T-helper 17 cell (primary cell): ENCODE data around the gene CCDC33. TPM values are rescaled to one million over a fixed set of nuclear protein-coding genes. Genes with fewer than 3 reads are reported as not detected.

ENCODE experiments used
- ATAC-seq: fragments of 150-1000 bp; cut with Tn5 transposase; 2 replicates; pipeline ENCODE4 v1.10.0; 2021; ENCODE audit warnings: mild to moderate bottlenecking, moderate library complexity
- DNase-seq, 3 donors: peaks; one replicate each; pipeline versions ENCODE4 v3.0.0 to v3.0.0-alpha.2; 2020 to 2021
- H3K9me3 ChIP-seq: one replicate; pipeline ENCODE4 v1.7.0; 2013; ENCODE audit warnings: low read length, mild to moderate bottlenecking; ENCODE audit not compliant: control insufficient read depth, poor library complexity, severe bottlenecking
- H3K27ac Mint-ChIP-seq: one replicate; pipeline ENCODE4 v1.8.0; 2022; ENCODE audit warnings: mild to moderate bottlenecking, moderate library complexity, mixed read lengths
- H3K27me3 Mint-ChIP-seq: one replicate; pipeline ENCODE4 v1.8.0; 2022; ENCODE audit warnings: mixed read lengths
- H3K36me3 Mint-ChIP-seq: one replicate; pipeline ENCODE4 v1.8.0; 2022; ENCODE audit warnings: low read depth, mixed read lengths
- H3K4me1 Mint-ChIP-seq: one replicate; pipeline ENCODE4 v1.8.0; 2022; ENCODE audit warnings: mild to moderate bottlenecking, mixed read lengths
- H3K4me3 Mint-ChIP-seq: one replicate; pipeline ENCODE4 v1.8.0; 2022; ENCODE audit warnings: mild to moderate bottlenecking, moderate library complexity, mixed read lengths
- total RNA-seq, 4 donors: library from RNA in 2 of 4; stranded (reverse) in 2 of 4; gene quantifications; one replicate each; pipeline ENCODE4 v1.2.3 and lab custom pipeline; 2022 to 2026

CCDC33 gene
- total RNA-seq, 2 donors from 2014 or later, result not detected

DNA sequence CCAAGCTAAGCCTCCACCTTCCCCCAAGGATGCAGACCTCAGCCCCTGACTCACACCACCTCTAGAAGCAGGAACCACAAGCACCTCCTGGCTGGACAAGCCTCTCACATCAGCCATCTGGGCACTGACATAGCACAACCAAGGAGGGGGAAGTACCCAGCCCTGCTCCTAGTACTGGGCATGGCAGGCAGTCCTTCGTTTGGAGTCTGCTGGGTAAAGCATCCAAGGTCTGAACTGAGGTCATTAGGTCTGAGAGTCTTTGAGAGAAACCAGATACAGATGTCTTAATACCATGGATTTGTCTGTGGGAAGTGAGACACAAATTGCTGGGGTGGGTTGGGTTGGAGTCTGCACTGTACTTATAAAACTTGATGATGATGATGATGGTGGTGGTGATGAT is 61.8 kb downstream of the CCDC33 start:
- Mint-ChIP-seq H3K27me3 (peaks cover 59% of the 10 kb centered on the region), H3K4me1 (peaks cover 3% of the 10 kb centered on the region), H3K27ac (no peak overlapping the region), H3K4me3 (no peak overlapping the region), H3K36me3 (peaks cover 2% of the 10 kb centered on the region)
- DNase-seq, result no peak
- H3K9me3 ChIP-seq, result no peaks in the 10 kb centered on the region
- no peak for ATAC-seq

DNA sequence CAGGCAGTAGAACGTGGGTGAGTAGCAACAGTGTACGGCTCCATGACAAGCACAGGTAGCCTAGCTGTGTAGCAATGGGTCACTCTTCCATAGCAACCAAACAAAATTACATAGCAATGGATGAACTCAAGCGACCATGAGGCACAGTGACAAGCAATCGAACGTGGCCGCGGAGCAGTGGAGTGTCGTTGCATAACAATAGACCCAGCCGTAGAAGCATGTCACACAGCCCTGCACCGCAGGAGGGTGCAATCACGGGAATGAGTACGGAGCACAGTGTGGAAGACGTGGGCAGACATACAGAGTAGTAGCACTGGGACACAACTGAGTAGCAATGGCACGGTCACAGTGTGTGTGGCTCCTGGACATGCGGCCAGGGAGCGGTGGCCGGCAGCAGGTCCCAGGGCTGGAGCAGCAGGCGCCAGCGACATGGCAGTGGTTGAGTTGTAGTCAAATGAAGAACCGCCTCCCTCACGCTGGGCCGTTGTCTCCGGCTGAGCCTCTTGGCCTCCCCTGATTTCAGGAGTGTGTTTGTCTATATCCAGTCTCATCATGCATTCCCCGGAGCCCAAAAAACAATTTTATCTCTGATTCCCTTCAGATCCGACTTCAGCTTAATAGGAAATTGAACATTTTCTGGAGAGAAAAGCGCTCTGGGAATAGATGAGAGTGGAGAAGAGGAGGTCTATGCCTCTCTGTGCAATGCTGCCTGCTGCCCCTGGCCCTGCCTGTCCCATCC is 64.1 kb downstream of the CCDC33 start:
- H3K27me3 Mint-ChIP-seq, result peaks cover 74% of the 10 kb centered on the region
- ATAC-seq (no peak), DNase-seq (no peak)

DNA sequence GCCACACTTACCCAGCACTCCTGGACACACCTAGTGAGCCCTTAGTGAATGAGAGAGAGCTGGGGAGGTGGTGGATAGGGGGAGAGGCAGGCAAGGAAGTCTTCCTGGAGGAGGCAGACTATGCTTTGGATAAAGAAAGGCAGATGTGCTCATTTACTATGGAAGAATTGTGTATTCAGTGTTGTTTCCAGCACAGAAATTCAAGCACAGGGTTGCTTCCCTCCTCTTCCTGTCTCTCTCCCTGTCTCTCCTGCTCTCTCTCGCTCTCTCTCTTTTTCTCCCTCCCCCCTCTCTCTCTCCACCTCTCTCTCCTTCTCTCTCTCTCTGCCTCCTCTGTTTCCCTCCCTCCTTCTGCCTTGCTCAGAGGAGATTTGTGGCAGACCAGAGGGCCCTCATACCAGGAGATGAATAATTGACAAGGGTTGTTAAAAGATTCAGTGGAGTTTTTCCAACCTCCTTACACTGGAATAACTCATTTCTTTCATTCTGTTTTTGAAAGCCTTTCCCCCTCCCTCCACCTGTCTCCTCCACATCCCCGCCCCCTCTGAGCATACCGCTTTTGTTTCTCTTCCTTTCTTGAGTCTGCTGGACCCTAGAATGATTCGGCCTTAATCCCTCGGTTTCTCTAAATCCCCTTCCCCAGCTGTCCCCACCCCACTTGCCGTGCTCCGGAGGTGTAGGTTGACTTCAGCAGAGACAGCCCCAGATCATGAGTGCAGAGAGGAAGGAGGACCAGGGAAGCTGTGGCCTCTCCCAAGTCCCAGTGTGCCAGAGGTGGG is 65.6 kb downstream of the CCDC33 start:
- no peak for ATAC-seq
- Mint-ChIP-seq H3K27me3 (peaks cover 90% of the 10 kb centered on the region), H3K27ac (no peak overlapping the region), H3K36me3 (peaks cover 2% of the 10 kb centered on the region), H3K4me1 (peaks cover 3% of the 10 kb centered on the region), H3K4me3 (no peak overlapping the region)
- DNase-seq, result no peak
- no peaks in the 10 kb centered on the region for H3K9me3 ChIP-seq

More for the DNA sequence above, 64.1 kb downstream of the CCDC33 start:
- H3K27ac Mint-ChIP-seq, result no peak overlapping the region
- no peaks in the 10 kb centered on the region for H3K9me3 ChIP-seq
- H3K4me3 Mint-ChIP-seq, result no peak overlapping the region
- H3K4me1 Mint-ChIP-seq, result peaks cover 3% of the 10 kb centered on the region
- peaks cover 2% of the 10 kb centered on the region for H3K36me3 Mint-ChIP-seq

DNA sequence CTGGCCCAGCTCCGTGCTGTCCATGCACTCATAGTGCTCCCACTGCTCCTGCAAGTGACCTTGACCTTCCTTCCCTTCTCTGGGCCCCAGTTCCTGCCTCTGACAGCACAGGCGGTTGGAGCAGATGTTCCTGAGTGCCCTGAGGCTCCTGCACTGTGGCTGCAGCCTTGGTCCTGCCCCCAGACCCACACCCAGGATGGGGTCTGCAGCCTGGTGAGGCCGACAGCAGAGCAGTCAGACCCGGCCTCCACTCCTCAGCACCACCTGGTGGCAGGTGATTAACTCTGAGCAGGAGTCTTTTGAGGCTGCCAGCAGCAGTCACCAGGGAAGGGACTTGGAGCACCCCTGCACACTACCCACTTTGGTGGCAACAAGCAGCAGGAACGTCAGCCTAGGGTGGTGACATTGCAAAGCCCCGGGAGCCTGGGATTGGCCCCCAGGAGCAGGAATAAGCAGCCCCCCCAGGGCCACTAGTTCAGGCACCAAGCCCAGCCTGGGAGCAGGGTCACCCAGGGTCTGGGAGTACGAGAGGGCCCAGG is 66.8 kb downstream of the CCDC33 start:
- H3K27me3 Mint-ChIP-seq, result peaks cover 88% of the 10 kb centered on the region
- no peak overlapping the region for H3K27ac Mint-ChIP-seq
- no peaks in the 10 kb centered on the region for H3K9me3 ChIP-seq
- peak in 1 of 3 donors; percentile 22 for DNase-seq
- no peak for ATAC-seq
- no peak overlapping the region for H3K4me3 Mint-ChIP-seq
- H3K4me1 Mint-ChIP-seq, result peaks cover 3% of the 10 kb centered on the region
- H3K36me3 Mint-ChIP-seq, result peaks cover 2% of the 10 kb centered on the region

DNA sequence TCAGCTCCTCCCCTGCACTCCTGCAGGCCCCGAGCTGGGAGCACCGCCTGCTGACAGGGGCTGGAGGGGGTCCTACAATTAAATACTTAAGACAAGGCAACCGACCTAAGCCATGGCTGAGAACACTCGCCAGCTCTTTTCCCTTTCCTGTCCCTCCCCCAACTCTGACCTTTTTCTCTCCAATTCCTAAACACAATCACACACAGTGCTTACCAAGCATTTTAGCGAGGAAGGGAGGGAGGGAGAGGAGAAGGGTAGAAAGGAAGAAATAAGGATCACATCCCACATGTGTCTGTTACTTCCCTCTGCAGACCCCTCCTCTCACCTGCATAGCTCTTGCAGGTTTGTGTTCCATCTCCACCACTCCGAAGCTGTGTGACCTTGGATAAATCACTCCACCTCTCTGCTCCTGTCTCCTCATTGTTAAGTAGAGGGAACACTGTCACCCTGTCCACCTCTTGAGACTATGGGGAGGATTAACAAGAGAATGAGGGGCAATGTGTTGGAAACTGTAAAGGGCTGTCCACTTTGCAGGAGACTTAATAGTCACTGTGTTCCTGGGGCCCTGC is 67.7 kb downstream of the CCDC33 start:
- ATAC-seq (no peak), DNase-seq (no peak)
- peaks cover 2% of the 10 kb centered on the region for H3K36me3 Mint-ChIP-seq
- H3K27me3 Mint-ChIP-seq, result peaks cover 88% of the 10 kb centered on the region
- peaks cover 3% of the 10 kb centered on the region for H3K4me1 Mint-ChIP-seq
- no peaks in the 10 kb centered on the region for H3K9me3 ChIP-seq
- H3K27ac Mint-ChIP-seq, result no peak overlapping the region
- no peak overlapping the region for H3K4me3 Mint-ChIP-seq

- H3K9me3 ChIP-seq, result no peaks in the 10 kb centered on the region
- Mint-ChIP-seq H3K27ac (no peak overlapping the region), H3K36me3 (peaks cover 2% of the 10 kb centered on the region), H3K4me3 (no peak overlapping the region), H3K4me1 (peaks cover 3% of the 10 kb centered on the region), H3K27me3 (peaks cover 92% of the 10 kb centered on the region)
- DNase-seq, result no peak
- ATAC-seq, result no peak
Observed at GRCh38 chr15:74304431-74304830, 68.3 kb downstream of the CCDC33 start.

GRCh38 chr15:74305687-74306086 is 69.6 kb downstream of the CCDC33 start:
- peaks cover 80% of the 10 kb centered on the region for H3K27me3 Mint-ChIP-seq
- peaks cover 3% of the 10 kb centered on the region for H3K4me1 Mint-ChIP-seq
- H3K9me3 ChIP-seq, result no peaks in the 10 kb centered on the region
- H3K27ac Mint-ChIP-seq, result no peak overlapping the region
- DNase-seq, result no peak
- H3K4me3 Mint-ChIP-seq, result no peak overlapping the region
- H3K36me3 Mint-ChIP-seq, result peaks cover 2% of the 10 kb centered on the region
- no peak for ATAC-seq

- no peak overlapping the region for H3K4me3 Mint-ChIP-seq
- peaks cover 75% of the 10 kb centered on the region for H3K27me3 Mint-ChIP-seq
- no peak overlapping the region for H3K27ac Mint-ChIP-seq
- DNase-seq, result no peak
- no peaks in the 10 kb centered on the region for H3K9me3 ChIP-seq
- H3K4me1 Mint-ChIP-seq, result peaks cover 3% of the 10 kb centered on the region
- H3K36me3 Mint-ChIP-seq, result peaks cover 2% of the 10 kb centered on the region
- no peak for ATAC-seq
Observed at GRCh38 chr15:74306781-74307217, 70.7 kb downstream of the CCDC33 start.

DNA sequence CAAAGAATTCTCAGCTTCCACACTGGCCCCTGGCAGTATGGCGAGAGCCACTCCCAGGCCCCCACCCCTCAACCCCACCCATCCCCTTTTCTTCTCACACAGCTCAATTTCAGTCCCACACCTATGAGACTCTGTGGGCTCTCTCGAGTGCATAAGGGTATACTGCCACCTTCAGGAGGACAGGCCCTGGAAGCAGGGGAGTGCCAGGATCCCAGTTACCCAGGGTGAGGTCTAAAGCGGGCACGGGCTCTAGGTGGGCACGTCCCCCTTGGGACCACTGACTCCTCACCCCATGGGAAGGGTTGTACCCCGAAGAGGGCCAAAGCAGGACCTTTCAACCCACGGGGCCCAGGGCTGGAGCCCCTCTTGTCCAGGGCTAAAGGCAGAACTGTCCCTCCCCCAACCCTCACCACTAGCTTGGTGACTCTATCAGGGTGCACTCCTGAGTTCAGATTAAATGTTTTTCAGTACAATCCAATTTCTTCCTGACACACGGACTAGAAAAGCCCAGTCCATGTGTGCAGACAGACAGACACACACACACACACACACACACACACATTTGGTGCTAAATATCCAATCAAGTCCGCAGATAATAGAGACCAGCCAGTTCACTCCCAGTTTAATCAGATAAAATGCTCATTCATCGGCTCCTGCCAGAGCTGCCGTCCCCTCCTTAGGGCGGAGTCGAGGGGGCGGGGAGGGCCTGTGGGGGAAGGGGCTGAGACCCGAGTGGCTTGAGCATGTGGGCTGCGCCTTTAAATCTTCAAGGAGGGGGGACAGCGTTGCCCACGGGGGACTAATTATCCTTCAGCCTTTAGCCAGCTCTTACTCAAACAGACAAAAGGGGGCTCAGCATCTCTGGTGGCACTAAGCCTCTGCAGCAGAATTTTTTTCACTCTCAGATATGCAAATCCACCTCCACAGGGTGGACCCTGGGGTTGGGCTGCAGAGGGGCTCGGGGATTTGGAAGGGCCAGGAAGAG is 72.0 kb downstream of the CCDC33 start:
- Mint-ChIP-seq H3K36me3 (no peaks in the 10 kb centered on the region), H3K27ac (no peak overlapping the region), H3K4me1 (no peaks in the 10 kb centered on the region), H3K27me3 (peaks cover 62% of the 10 kb centered on the region), H3K4me3 (no peak overlapping the region)
- no peak for DNase-seq
- peak; percentile 45 for ATAC-seq
- no peaks in the 10 kb centered on the region for H3K9me3 ChIP-seq

- H3K9me3 ChIP-seq, result no peaks in the 10 kb centered on the region
- no peak for ATAC-seq
- peaks cover 31% of the 10 kb centered on the region for H3K27me3 Mint-ChIP-seq
- DNase-seq, result no peak
- peaks cover 10% of the 10 kb centered on the region for H3K4me1 Mint-ChIP-seq
- no peak overlapping the region for H3K4me3 Mint-ChIP-seq
- H3K36me3 Mint-ChIP-seq, result peaks cover 3% of the 10 kb centered on the region
- no peak overlapping the region for H3K27ac Mint-ChIP-seq
Observed at GRCh38 chr15:74311734-74312444, 75.8 kb downstream of the CCDC33 start.

GRCh38 chr15:74312445-74313007 is 76.4 kb downstream of the CCDC33 start:
- no peaks in the 10 kb centered on the region for H3K9me3 ChIP-seq
- ATAC-seq (no peak), DNase-seq (no peak)
- H3K4me3 Mint-ChIP-seq, result no peak overlapping the region
- H3K4me1 Mint-ChIP-seq, result peaks cover 10% of the 10 kb centered on the region
- no peak overlapping the region for H3K27ac Mint-ChIP-seq
- peaks cover 25% of the 10 kb centered on the region for H3K27me3 Mint-ChIP-seq
- peaks cover 3% of the 10 kb centered on the region for H3K36me3 Mint-ChIP-seq

- Mint-ChIP-seq H3K4me3 (no peak overlapping the region), H3K36me3 (peaks cover 3% of the 10 kb centered on the region), H3K4me1 (peaks cover 13% of the 10 kb centered on the region), H3K27ac (peak overlapping the region; percentile 57), H3K27me3 (peaks cover 18% of the 10 kb centered on the region)
- no peaks in the 10 kb centered on the region for H3K9me3 ChIP-seq
- ATAC-seq (no peak), DNase-seq (no peak)
Observed at GRCh38 chr15:74313889-74314288, 77.8 kb downstream of the CCDC33 start.
